Measurements from ENCODE around the gene MMP21. TPM values are rescaled to one million over a fixed set of nuclear protein-coding genes. Genes with fewer than 3 reads are reported as not detected.

Gene MMP21
- total RNA-seq, 1 experiment from 2014 or later = not detected

DNA sequence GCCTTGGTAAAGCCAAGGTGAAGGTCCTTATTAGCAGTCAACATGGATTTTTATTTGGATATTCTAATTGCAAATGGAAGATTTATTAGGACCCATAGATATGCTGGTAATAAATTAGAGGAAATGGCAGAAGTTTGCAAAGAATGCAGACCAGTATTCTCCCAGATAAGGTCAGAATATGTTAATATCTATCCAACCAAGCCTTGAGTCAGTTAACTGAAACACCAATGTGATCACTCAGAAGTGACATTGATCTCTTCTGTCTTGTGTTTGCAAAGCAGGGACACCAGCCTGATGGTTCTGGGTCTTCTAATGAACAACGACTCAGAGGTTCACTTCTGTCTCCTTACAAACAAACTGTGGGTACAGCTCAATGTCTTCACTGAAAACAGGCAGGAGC lies 26.0 kb upstream of the MMP21 start:
- no peak overlapping the region for H3T11ph ChIP-seq (ENCODE audit: low read length)

More for the DNA sequence above, 26.0 kb upstream of the MMP21 start:
- no peaks in the 10 kb centered on the region for H3K27me3 Mint-ChIP-seq (ENCODE audit: low read depth)
- no peak overlapping the region for H4K8ac ChIP-seq (replicated peaks; ENCODE audit: insufficient read length, low read depth, low read length)
- H3K79me2 ChIP-seq (ENCODE audit: insufficient read depth, low read length) = no peaks in the 10 kb centered on the region
- H2BK12ac ChIP-seq (ENCODE audit: insufficient read length, low read depth, low read length) = no peak overlapping the region
- H2BK20ac ChIP-seq (ENCODE audit: low read depth, low read length, poor library complexity, severe bottlenecking) = no peak overlapping the region
- no peak overlapping the region for H3K4me3 Mint-ChIP-seq
- H3K4me2 ChIP-seq (ENCODE audit: insufficient read depth, insufficient read length, low read length) = no peak overlapping the region
- H2BK5ac ChIP-seq (ENCODE audit: insufficient read length, low read length) = no peak overlapping the region
- no peaks in the 10 kb centered on the region for H3K9me3 ChIP-seq (ENCODE audit: control insufficient read depth, low read depth, low read length)
- no peaks in the 10 kb centered on the region for H3K23me2 ChIP-seq (ENCODE audit: insufficient read length, low read depth, low read length, poor library complexity, severe bottlenecking)
- no peak overlapping the region for H3K27ac Mint-ChIP-seq
- no peaks in the 10 kb centered on the region for H4K20me1 ChIP-seq (ENCODE audit: control insufficient read depth, insufficient read depth, insufficient read length)
- H3K23ac ChIP-seq (ENCODE audit: insufficient read length, low read depth, low read length) = no peak overlapping the region
- H2BK120ac ChIP-seq (ENCODE audit: low read depth, low read length, poor library complexity, severe bottlenecking) = no peak overlapping the region
- no peak overlapping the region for H3K18ac ChIP-seq (ENCODE audit: insufficient read length, low read depth, low read length)
- TF ChIP-seq, protein P1, sequence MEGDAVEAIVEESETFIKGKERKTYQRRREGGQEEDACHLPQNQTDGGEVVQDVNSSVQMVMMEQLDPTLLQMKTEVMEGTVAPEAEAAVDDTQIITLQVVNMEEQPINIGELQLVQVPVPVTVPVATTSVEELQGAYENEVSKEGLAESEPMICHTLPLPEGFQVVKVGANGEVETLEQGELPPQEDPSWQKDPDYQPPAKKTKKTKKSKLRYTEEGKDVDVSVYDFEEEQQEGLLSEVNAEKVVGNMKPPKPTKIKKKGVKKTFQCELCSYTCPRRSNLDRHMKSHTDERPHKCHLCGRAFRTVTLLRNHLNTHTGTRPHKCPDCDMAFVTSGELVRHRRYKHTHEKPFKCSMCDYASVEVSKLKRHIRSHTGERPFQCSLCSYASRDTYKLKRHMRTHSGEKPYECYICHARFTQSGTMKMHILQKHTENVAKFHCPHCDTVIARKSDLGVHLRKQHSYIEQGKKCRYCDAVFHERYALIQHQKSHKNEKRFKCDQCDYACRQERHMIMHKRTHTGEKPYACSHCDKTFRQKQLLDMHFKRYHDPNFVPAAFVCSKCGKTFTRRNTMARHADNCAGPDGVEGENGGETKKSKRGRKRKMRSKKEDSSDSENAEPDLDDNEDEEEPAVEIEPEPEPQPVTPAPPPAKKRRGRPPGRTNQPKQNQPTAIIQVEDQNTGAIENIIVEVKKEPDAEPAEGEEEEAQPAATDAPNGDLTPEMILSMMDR (conservative IDR thresholded peaks at IDR 0.05) = no peak
- H3K4me1 ChIP-seq (ENCODE audit: insufficient read depth, low read length) = no peaks in the 10 kb centered on the region
- no peak overlapping the region for H3K56ac ChIP-seq (ENCODE audit: insufficient read length, low read depth, low read length)
- H3K4me1 Mint-ChIP-seq = peaks cover 7% of the 10 kb centered on the region in 2 experiments; a peak in 3 of 4 replicates
- H2BK15ac ChIP-seq (ENCODE audit: low read depth, low read length) = no peak overlapping the region
- no peak overlapping the region for H3K14ac ChIP-seq (ENCODE audit: insufficient read depth, low read length)
- H3K27me3 ChIP-seq (ENCODE audit: insufficient read depth, low read length) = no peaks in the 10 kb centered on the region
- no peak for DNase-seq
- H3K9me3 Mint-ChIP-seq = no peaks in the 10 kb centered on the region
- H3K4ac ChIP-seq (ENCODE audit: low read depth, low read length) = no peak overlapping the region
- H4K5ac ChIP-seq (ENCODE audit: insufficient read length, low read depth, low read length) = no peak overlapping the region
- H2AFZ ChIP-seq (ENCODE audit: low read length) = no peak overlapping the region
- H4K91ac ChIP-seq (ENCODE audit: insufficient read length, low read depth, low read length) = no peak overlapping the region
- no peak overlapping the region for H3K27ac ChIP-seq (ENCODE audit: insufficient read length, low read depth, low read length)
- WGBS (ENCODE audit: extremely low coverage, insufficient read length, low lambda C conversion rate) = no CpG with 5 or more reads among the region's 1 CpG
- H3K9ac ChIP-seq (ENCODE audit: extremely low read depth, insufficient read length, low read length) = no peak overlapping the region
- peaks cover 17 to 41% (median 25%) of the 10 kb centered on the region in 3 experiments; a peak in 6 of 7 replicates for H3K36me3 Mint-ChIP-seq (ENCODE audit: insufficient read depth in 1 of 3, low read depth in 3 of 3)
- no peaks in the 10 kb centered on the region for H3K79me1 ChIP-seq (ENCODE audit: insufficient read depth, low read depth, low read length, poor library complexity, severe bottlenecking)
- H2AK5ac ChIP-seq (ENCODE audit: insufficient read length, low read length) = no peak overlapping the region

All from H9 (cell line).